ENCODE results near the gene SMAD3.

Gene SMAD3

DNA sequence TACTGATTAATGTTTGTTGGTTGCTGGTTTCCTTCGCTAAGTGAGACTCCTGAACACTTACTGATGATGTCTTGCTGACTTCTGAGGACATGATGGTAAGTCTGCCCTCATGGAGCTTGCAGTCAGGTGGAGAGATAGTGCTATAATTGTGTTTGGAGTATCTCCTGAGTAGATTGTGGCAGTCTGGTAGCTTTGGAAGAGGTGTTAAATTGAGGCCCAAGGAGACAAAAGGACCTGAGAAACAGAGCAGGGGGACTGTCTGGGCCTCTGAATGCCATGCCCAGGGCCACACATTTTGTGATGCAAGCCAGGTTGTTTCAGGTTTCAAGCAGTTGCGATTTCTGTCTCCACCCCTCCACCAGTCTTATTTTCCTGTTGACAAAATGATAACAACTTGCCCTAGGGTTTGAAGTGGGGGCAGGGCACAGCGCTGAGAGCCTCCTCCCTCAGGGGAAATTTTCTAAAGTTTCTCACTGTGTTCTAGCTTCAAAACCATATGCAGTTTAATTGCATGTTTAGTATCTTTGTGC, 16.7 kb downstream of the SMAD3 start:
- no peak for DNase-seq

GRCh38 chr15:67083135-67083762, 17.8 kb downstream of the SMAD3 start:
- DNase-seq: no peak

GRCh38 chr15:67084561-67084960, 19.2 kb downstream of the SMAD3 start:
- no peak for DNase-seq

- DNase-seq: no peak
Observed at GRCh38 chr15:67085237-67085817, 19.9 kb downstream of the SMAD3 start.

- no peak for DNase-seq
Observed at GRCh38 chr15:67085818-67086636, 20.6 kb downstream of the SMAD3 start.

GRCh38 chr15:67086637-67086914, 21.2 kb downstream of the SMAD3 start:
- no peak for DNase-seq

GRCh38 chr15:67087507-67088172, 22.2 kb downstream of the SMAD3 start:
- DNase-seq: no peak

GRCh38 chr15:67089217-67090193, 24.1 kb downstream of the SMAD3 start:
- DNase-seq: no peak

- no peak for DNase-seq
Observed at GRCh38 chr15:67090297-67091070, 25.1 kb downstream of the SMAD3 start.

- no peak for DNase-seq
Observed at GRCh38 chr15:67091071-67091979, 25.9 kb downstream of the SMAD3 start.

DNA sequence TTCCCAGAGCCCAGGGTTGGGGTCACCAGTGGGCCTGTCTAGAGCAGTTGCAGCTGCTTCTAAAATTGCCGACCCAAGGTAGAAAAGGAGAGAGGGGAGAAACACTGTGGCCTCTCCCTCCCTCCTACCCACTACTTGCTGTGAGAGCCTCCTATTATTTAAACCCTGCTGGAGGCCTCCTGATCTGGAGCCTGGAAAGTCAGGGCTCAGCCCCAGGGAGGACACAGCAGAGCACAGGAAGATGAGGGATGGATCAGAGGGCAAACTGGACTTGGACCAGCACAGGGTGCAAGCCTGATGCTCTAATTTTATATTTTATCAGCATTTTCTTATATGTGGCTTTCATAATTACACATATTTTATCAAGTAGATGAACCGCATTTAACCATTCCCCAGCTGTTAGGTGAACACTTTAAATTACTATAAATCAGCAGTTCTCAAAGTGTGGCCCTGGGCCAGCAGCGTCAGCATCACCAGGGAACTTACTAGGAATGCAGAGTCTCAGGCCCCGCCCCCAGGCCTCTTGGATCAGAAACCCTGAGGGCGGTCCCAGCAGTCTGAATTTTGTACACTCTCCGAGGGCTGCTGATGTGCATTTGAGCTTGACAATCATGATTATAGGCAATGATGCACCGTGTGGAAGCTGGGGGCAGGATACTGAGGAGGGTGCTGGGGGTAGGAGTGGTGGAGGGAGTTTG, 26.7 kb downstream of the SMAD3 start:
- no peak for DNase-seq

GRCh38 chr15:67092752-67093503, 27.5 kb downstream of the SMAD3 start:
- no peak for DNase-seq

GRCh38 chr15:67093504-67093862, 28.1 kb downstream of the SMAD3 start:
- no peak for DNase-seq

DNA sequence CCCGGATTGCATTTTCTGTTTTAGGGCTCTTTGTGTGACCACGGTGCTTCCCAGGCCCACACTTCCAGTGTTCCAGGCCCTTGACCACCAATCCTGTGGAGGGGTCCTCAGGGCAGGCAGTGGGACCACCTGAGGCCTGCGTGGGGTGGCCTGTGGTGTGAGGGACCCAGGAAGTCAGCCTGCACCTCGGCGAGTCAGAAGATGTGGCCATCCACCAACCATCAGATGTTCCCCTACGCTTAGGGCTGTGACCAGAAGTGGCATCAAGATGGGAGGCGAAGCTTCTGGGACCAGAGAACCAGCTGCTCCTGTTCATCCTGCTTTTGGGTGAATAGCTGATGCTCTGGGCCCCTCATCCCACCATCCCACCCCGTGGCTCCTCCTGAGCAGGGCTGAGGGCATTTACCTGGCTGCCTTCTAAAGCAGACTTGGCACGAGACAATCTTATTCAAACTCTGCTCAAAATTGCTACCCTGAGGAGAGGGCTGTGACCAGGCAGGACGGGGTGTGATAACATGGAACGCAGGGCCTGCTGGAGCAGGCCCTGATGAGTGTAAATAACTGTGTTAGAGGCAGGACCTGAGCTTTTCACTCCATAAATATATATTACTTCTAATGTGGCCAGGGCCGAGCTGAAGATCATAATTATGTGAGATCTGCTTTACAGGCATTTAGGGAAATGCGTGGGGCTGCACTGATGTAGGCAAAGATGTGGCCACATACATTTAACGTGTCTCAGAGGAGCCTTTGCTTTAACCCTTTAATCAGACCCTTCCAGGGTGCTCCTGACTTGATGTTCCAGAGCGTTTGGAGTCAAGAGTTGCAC, 28.8 kb downstream of the SMAD3 start:
- no peak for DNase-seq

GRCh38 chr15:67095912-67096311, 30.5 kb downstream of the SMAD3 start:
- no peak for DNase-seq

GRCh38 chr15:67096546-67097294, 31.3 kb downstream of the SMAD3 start:
- DNase-seq: no peak

DNA sequence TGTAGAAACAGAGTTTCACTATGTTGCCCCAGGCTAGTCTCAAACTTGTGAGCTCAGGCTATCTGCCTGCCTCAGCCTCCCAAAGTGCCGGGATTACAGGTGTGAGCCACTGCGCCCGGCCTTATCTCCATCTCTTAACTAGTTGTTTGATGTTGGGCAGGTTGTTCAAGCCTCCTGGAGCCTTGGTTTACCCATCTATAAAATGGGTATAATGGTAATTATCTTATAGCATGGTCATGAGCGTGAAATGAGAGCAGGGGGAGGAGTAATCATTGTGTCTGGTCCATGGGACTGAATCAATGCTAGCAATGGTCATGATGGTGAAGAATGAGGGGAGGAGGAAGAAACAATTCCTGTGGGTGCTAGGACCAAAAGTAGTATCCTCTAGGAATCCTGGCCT, 32.0 kb downstream of the SMAD3 start:
- no peak for DNase-seq
